Kasumi-1 (cell line): ENCODE data around the gene SLC16A1.
"Not testable (repeated sequence)": the region's sequence is repeated elsewhere in the genome, so short reads cannot be mapped to it uniquely, and the experiment has no call there.

Source experiments
- DNase-seq, 2 experiments: peaks; one replicate each; lab custom pipeline; 2025; lab: John Stamatoyannopoulos, UW

SLC16A1 gene

GRCh38 chr1:112923959-112924349, 32.0 kb downstream of the SLC16A1 start:
- no peak for DNase-seq

GRCh38 chr1:112923234-112923958, 32.6 kb downstream of the SLC16A1 start:
- DNase-seq: no peak

GRCh38 chr1:112911506-112912220, 44.3 kb downstream of the SLC16A1 start:
- DNase-seq: no peak

- DNase-seq: no peak
Observed at GRCh38 chr1:112909847-112910246, 46.1 kb downstream of the SLC16A1 start.

- DNase-seq: no peak
Observed at GRCh38 chr1:112906150-112906698, 49.8 kb downstream of the SLC16A1 start.

- no peak for DNase-seq
Observed at GRCh38 chr1:112905395-112906149, 50.4 kb downstream of the SLC16A1 start.

GRCh38 chr1:112904831-112905261, 51.1 kb downstream of the SLC16A1 start:
- DNase-seq: no peak

GRCh38 chr1:112904071-112904830, 51.7 kb downstream of the SLC16A1 start:
- no peak for DNase-seq

- no peak for DNase-seq
Observed at GRCh38 chr1:112902221-112902620, 53.8 kb downstream of the SLC16A1 start.

- no peak for DNase-seq
Observed at GRCh38 chr1:112901387-112901786, 54.6 kb downstream of the SLC16A1 start.

- no peak for DNase-seq
Observed at GRCh38 chr1:112896783-112897182, 59.2 kb downstream of the SLC16A1 start.

GRCh38 chr1:112894561-112895011, 61.4 kb downstream of the SLC16A1 start:
- no peak for DNase-seq

- DNase-seq: no peak
Observed at GRCh38 chr1:112894010-112894292, 62.0 kb downstream of the SLC16A1 start.

GRCh38 chr1:112893288-112894009, 62.5 kb downstream of the SLC16A1 start:
- DNase-seq: no peak

GRCh38 chr1:112889906-112890305, 66.1 kb downstream of the SLC16A1 start:
- not testable (repeated sequence) for DNase-seq

- no peak for DNase-seq
Observed at GRCh38 chr1:112889052-112889768, 66.8 kb downstream of the SLC16A1 start.

- DNase-seq: no peak
Observed at GRCh38 chr1:112888630-112889029, 67.4 kb downstream of the SLC16A1 start.

GRCh38 chr1:112887599-112888283, 68.3 kb downstream of the SLC16A1 start:
- no peak for DNase-seq

GRCh38 chr1:112884996-112885395, 71.0 kb downstream of the SLC16A1 start:
- not testable (repeated sequence) for DNase-seq

GRCh38 chr1:112882271-112882744, 73.7 kb downstream of the SLC16A1 start:
- peak; percentile 45 to 54 for DNase-seq
